GM12891 (cell line): ENCODE results near the gene ZYX.
A peak's percentile ranks its signal among the peaks of the same experiment; 100 is the strongest.

ENCODE experiments used
- DNase-seq: peaks from one replicate; pipeline ENCODE4 v3.0.0; 2011; ENCODE audit warnings: low spot score; ENCODE audit not compliant: insufficient read length
- FAIRE-seq: peaks from 2 replicates; lab custom pipeline; 2011; peaks lifted over from hg19 to GRCh38; lab: Jason Lieb, UNC
- PAX5 ChIP-seq: IDR thresholded peaks from 2 replicates; pipeline ENCODE4 v1.6.1; 2011; ENCODE audit warnings: low read length, moderate library complexity, mild to moderate bottlenecking; ENCODE audit not compliant: insufficient read depth, severe bottlenecking
- POLR2A ChIP-seq: IDR thresholded peaks from 2 replicates; pipeline ENCODE4 v1.6.1; 2011; ENCODE audit warnings: low read depth, low read length, control low read depth
- POLR2AphosphoS5 ChIP-seq: IDR thresholded peaks from 2 replicates; pipeline ENCODE4 v1.6.1; 2011; ENCODE audit warnings: low read depth, low read length, control low read depth
- POU2F2 ChIP-seq: IDR thresholded peaks from 2 replicates; pipeline ENCODE4 v1.6.1; 2011; ENCODE audit warnings: low read depth, mild to moderate bottlenecking, control low read depth, low read length, moderate library complexity
- SPI1 ChIP-seq: IDR thresholded peaks from 2 replicates; pipeline ENCODE4 v1.6.1; 2011; ENCODE audit warnings: low read depth, low read length, control low read depth
- TAF1 ChIP-seq: IDR thresholded peaks from 2 replicates; pipeline ENCODE4 v1.6.1; 2011; ENCODE audit warnings: low read depth, low read length, control low read depth

ZYX gene

GRCh38 chr7:143375298-143376034, 5.7 kb upstream of the ZYX start:
- no peak for FAIRE-seq
- DNase-seq, result no peak
- TF ChIP-seq SPI1 (no peak), POLR2AphosphoS5 (no peak), POU2F2 (no peak), POLR2A (no peak), TAF1 (no peak), PAX5 (no peak)

- DNase-seq (no peak), FAIRE-seq (no peak)
- TF ChIP-seq POLR2A (no peak), SPI1 (no peak), POU2F2 (no peak), TAF1 (no peak), POLR2AphosphoS5 (no peak), PAX5 (no peak)
These were observed 4.7 kb upstream of the ZYX start for GRCh38 chr7:143376396-143376795.

- TF ChIP-seq POLR2A, result no peak
- no peak for TF ChIP-seq TAF1
- TF ChIP-seq POU2F2, result no peak; the same call in 1 of the 2 replicates
- no peak for TF ChIP-seq PAX5
- TF ChIP-seq POLR2AphosphoS5, result no peak
- TF ChIP-seq SPI1, result no peak
- DNase-seq (no peak), FAIRE-seq (no peak)
These were observed 1.4 kb upstream of the ZYX start for GRCh38 chr7:143379611-143380259.

DNA sequence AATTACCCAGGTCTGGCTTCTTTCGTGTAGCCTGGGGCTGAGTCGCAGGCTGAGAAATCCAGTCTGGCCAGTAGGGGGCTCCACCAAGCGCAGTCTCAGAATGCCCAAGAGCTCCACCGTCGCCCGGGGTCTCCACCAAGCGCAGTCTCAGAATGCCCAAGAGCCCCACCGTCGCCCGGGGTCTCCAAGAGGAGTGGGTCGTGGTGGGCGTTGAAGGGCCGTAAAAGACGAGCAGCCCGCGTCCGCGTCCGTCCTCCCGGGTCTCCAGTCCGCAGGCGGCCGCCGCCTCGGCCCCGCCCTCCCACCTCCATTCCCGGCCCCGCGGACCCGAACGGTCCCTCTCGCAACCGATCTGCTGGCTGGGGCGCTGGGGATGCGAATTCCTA, 892 bp upstream of the ZYX start:
- TF ChIP-seq PAX5, result no peak
- no peak for TF ChIP-seq POU2F2
- no peak for FAIRE-seq

DNA sequence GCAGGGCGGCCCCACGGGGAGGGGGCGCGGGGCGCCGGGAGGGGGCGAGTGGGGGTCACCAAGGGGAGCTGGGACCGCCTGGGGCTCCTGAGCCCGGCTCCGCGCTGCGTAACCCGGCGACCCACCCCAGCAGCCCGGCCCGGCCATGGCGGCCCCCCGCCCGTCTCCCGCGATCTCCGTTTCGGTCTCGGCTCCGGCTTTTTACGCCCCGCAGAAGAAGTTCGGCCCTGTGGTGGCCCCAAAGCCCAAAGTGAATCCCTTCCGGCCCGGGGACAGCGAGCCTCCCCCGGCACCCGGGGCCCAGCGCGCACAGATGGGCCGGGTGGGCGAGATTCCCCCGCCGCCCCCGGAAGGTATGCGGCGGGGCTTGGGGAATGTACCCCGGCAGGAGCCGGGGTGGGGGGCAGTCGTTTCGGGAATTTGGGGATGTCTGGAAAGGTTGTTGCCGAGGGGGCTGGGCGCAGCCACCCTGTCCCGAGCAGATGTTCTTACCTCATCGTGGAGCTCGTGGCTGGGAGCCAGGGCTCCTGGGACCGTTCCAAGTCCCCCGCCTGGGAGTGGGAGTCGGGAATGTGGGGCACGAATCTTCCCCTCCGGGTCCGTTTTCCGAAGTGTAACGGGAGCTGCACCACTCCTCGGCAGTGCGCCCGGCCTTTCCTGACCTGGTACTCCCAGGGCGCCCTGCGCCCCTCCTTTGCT, 431 bp downstream of the ZYX start:
- FAIRE-seq (no peak), DNase-seq (peak; percentile 61)
- TF ChIP-seq POLR2AphosphoS5 (no peak), TAF1 (no peak)

More for the DNA sequence above, 892 bp upstream of the ZYX start:
- peak; percentile 68 for DNase-seq

DNA sequence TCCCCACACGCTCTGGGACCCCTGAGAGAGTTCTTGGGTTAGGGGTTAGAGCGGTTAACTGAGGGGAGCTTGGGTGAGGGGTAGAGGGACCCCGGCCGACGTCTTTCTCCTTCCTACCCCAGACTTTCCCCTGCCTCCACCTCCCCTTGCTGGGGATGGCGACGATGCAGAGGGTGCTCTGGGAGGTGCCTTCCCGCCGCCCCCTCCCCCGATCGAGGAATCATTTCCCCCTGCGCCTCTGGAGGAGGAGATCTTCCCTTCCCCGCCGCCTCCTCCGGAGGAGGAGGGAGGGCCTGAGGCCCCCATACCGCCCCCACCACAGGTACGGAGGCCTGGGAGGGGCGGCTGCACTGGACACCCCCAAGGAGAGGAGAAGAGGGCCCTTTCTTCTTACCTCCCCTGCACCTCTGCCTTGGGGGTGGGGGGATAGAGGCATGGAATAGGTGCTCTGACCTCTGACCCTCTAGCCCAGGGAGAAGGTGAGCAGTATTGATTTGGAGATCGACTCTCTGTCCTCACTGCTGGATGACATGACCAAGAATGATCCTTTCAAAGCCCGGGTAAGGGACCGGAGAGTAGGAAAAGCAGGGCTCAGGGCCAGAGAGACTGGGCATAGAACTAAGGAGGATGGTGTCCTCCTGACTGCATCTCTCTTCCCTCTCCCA, 1.1 kb downstream of the ZYX start:
- TF ChIP-seq TAF1 (no peak), PAX5 (no peak), POU2F2 (no peak), POLR2A (no peak), POLR2AphosphoS5 (no peak), SPI1 (no peak)
- no peak for FAIRE-seq

GRCh38 chr7:143382791-143383641, 1.9 kb downstream of the ZYX start:
- TF ChIP-seq PAX5 (no peak), POLR2AphosphoS5 (0 out of 2 replicates have a peak, but pooled peaks have one; percentile 7)
- DNase-seq, result no peak
- no peak for FAIRE-seq

More for the DNA sequence above, 1.1 kb downstream of the ZYX start:
- DNase-seq, result no peak

GRCh38 chr7:143383642-143383957, 2.5 kb downstream of the ZYX start:
- DNase-seq, result no peak
- TF ChIP-seq SPI1 (no peak), POU2F2 (no peak), POLR2A (no peak), PAX5 (no peak), TAF1 (no peak), POLR2AphosphoS5 (no peak)
- FAIRE-seq, result no peak

DNA sequence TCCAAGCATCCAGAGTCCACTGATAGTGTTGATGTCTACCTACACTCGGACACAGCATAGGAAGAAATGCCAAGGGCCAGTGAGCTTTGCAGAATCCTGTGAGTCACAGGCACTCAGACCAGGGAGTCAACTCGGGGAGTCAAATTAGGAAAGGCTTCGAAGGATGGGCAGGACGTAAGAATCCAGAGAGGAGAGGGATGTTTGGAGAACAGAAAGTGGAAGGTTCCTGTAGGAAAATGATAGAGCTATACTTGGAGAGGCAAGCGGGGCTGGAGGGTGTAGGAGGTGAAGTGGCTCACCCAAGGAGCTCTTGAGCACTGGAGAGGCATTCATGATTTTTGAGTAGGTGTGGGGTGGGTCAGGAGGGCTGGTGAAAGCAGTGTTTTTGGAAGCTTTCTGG, 3.0 kb downstream of the ZYX start:
- DNase-seq, result no peak

More for the DNA sequence above, 3.0 kb downstream of the ZYX start:
- no peak for TF ChIP-seq TAF1
- TF ChIP-seq POU2F2, result no peak
- TF ChIP-seq SPI1, result no peak
- TF ChIP-seq PAX5, result no peak
- no peak for TF ChIP-seq POLR2AphosphoS5
- no peak for TF ChIP-seq POLR2A
- no peak for FAIRE-seq
